Measurements from ENCODE around the gene MUC12.

The MUC12 gene

DNA sequence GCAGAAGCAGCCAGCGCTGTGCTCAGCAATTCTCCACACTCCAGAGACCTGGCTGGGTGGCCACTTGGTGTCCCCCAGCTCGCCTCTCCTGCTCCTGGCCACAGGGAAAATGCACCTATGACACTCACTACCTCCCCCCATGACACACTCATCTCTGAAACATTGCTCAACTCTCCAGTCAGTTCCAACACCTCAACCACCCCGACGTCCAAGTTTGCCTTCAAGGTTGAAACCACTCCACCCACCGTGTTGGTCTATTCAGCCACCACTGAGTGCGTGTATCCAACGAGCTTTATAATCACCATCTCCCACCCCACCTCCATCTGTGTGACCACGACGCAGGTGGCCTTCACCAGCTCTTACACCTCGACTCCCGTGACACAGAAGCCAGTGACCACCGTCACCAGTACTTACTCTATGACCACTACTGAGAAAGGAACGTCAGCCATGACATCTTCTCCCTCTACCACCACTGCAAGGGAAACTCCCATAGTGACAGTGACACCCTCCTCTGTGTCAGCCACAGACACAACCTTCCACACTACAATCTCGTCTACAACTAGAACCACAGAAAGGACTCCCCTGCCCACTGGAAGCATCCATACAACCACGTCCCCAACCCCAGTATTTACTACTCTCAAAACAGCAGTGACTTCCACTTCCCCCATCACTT lies 17.3 kb upstream of the MUC12 start:
- in situ Hi-C loops (cut with HindIII; ENCODE audit: low sequenced_read_pairs): loop anchor here (10.0 kb wide), 1 partner anchor 47 kb away; no protein-coding TSS in a partner anchor

DNA sequence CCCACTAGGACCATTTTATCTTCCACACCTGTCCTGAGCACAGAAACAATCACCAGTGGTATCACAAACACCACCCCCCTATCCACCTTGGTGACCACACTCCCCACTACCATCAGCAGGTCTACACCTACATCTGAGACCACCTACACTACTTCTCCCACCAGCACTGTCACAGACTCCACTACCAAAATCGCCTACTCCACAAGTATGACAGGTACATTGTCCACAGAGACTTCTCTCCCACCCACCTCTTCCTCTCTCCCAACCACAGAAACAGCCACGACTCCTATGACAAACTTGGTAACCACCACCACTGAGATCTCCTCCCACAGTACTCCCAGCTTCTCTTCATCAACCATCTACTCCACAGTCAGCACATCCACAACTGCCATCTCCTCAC lies 16.7 kb upstream of the MUC12 start:
- in situ Hi-C loops (cut with HindIII; ENCODE audit: low sequenced_read_pairs): loop anchor here (10.0 kb wide), 1 partner anchor 48 kb away; no protein-coding TSS in a partner anchor

DNA sequence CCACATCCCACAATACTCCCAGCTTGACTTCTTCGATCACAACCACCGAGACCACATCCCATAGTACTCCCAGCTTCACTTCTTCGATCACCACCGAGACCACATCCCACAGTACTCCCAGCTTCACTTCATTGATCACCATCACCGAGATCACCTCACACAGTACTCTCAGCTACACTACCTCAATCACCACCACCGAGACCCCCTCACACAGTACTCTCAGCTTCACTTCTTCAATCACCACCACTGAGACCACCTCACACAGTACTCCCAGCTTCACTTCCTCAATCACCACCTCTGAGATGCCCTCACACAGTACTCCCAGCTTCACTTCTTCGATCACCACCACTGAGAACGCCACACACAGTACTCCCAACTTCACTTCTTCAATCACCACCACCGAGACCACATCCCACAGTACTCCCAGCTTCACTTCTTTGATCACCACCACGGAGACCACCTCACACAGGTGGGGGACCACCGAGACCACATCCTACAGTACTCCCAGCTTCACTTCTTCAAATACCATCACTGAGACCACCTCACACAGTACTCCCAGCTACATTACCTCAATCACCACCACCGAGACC lies 11.4 kb upstream of the MUC12 start:
- in situ Hi-C loops (cut with HindIII; ENCODE audit: low sequenced_read_pairs): loop anchor here (5.0 to 10.0 kb wide), 2 partner anchors 53 to 99 kb away; no protein-coding TSS in a partner anchor

DNA sequence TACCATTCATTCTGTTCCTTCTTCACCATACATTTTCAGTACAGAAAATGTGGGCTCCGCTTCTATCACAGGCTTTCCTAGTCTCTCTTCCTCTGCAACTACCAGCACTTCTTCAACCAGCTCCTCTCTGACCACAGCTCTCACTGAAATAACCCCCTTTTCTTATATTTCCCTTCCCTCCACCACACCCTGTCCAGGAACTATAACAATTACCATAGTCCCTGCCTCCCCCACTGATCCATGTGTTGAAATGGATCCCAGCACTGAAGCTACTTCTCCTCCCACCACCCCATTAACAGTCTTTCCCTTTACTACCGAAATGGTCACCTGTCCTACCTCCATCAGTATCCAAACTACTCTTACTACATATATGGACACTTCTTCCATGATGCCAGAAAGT lies 9.5 kb upstream of the MUC12 start:
- in situ Hi-C loops (cut with HindIII; ENCODE audit: low sequenced_read_pairs): loop anchor here (5.0 to 10.0 kb wide), 2 partner anchors 55 to 97 kb away; no protein-coding TSS in a partner anchor

DNA sequence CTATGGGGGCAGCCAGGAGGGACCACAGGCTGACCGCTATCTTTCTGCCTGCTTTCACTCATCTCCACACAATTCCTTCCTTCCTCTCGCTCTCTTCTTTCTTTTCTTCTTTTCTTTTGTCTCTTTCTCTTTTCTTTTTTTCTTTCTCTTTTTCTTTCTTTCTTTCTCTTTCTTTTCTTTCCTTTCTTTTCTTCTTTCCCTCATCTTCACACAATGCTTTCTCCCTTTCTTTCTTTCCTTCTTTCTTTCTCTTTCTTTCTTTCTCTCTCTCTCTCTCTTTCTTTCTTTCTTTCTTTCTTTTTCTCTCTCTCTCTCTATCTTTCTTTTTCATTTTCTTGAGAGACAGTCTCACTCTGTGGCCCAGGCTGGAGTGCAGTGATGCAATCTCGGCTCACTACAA lies 6.8 kb upstream of the MUC12 start:
- in situ Hi-C loops (cut with HindIII; ENCODE audit: low sequenced_read_pairs): no loop called here

DNA sequence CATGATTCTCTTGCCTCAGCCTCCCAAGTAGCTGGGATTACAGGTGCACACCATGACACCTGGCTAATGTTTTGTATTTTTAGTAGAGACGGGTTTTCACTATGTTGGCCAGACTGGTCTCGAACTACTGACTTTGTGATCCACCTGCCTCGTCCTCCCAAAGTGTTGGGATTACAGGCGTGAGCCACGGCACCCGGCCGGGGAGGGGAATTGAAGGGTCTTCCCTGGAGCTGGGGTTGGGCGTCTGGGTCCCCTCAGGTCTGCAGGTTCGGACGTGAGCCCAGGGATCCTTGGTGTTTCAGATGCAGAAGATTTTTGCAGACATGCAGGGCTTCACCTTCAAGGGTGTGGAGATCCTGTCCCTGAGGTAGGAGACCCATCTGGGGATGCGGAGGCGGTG lies 6.0 kb upstream of the MUC12 start:
- in situ Hi-C loops (cut with HindIII; ENCODE audit: low sequenced_read_pairs): no loop called here

DNA sequence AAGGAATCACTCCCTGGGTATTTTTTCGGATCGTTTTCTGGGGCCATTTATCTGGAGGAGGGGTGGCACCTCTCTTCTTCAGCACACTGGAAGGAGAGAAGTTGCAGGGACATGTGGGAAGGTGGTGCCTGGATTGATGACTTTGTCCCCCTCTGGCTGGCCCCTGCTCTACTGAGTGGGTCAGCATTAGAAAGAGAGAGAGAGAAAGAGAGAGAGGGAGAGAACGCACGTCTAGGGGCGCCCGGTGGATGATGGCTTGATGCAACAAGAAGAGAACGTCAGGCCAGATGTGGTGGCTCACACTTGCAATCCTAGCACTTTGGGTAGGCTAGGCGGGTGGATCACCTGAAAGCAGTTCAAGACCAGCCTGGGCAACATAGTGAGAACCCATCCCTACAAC lies 5.5 kb upstream of the MUC12 start:
- in situ Hi-C loops (cut with HindIII; ENCODE audit: low sequenced_read_pairs): no loop called here

DNA sequence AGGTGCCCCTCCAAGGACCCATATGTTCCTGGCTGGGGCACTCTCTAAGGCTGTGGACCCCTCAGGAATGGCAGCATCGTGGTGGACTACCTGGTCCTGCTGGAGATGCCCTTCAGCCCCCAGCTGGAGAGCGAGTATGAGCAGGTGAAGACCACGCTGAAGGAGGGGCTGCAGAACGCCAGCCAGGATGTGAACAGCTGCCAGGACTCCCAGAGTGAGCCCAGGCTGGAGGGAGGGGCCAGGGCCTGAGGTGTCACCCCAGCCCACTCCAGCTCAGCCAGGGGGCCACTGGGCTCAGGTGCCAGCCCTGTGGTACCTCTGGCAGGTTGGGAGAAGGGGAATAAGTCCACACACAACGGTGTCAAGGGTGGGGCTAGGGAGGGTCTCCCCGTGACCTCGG lies 4.7 kb upstream of the MUC12 start:
- in situ Hi-C loops (cut with HindIII; ENCODE audit: low sequenced_read_pairs): no loop called here

DNA sequence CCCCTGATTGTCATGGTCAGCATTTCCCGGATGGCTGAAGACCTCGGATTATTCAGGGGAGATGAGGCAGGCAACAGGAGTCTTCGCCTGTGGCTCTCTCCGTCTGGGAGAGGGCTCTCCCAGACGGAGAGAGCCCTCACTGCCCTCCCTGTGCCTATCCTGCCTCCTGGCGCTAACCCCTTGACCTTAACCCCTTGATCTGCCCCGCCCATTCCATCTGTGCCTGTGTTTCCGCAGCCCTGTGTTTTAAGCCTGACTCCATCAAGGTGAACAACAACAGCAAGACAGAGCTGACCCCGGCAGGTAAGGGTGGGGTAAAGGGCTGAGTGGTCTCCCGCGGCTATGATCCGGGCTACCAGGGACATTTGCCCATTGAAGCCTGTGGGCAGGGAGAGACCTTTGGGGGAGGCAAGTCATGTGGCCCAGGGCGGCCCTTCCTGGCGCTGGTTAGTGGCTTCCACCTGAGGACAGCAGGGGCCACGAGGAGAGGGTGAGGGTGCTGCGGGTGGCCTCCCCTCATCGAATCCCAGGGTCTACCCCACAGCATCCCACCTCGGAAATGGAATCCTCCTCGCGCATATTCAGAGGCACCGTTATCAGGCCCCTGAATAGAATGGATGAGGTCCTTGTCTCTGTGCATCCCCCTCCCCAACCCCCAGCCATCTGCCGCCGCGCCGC lies 4.2 kb upstream of the MUC12 start:
- in situ Hi-C loops (cut with HindIII; ENCODE audit: low sequenced_read_pairs): no loop called here

DNA sequence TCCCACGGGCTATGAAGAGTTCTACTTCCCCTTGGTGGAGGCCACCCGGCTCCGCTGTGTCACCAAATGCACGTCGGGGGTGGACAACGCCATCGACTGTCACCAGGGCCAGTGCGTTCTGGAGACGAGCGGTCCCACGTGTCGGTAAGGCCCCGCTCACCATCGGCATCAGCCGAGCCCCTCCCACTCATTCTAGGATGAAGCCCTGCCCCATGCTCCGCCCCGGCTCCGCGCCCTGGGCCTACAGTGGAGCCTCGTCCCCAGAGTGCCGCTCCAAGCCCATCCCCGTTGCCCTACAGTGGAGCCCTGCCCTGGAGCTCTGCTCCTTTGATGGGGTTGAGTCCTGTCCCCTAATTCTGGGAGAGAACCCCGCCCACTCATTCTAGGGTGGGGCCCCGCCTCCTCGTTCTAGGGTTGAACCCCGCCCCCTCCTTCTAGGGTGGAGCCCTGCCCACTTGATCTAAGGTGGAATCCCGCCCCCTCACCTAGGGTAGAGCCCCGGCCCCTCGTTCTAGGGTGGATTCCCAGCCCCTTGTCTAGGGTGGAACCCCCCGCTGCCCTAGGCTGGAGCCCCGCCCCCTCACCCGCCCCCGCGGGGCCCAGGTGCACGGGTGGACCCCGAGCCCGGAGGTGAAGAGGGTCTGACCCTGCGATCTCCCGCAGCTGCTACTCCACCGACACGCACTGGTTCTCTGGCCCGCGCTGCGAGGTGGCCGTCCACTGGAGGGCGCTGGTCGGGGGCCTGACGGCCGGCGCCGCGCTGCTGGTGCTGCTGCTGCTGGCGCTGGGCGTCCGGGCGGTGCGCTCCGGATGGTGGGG lies 3.4 kb upstream of the MUC12 start:
- in situ Hi-C loops (cut with HindIII; ENCODE audit: low sequenced_read_pairs): no loop called here

DNA sequence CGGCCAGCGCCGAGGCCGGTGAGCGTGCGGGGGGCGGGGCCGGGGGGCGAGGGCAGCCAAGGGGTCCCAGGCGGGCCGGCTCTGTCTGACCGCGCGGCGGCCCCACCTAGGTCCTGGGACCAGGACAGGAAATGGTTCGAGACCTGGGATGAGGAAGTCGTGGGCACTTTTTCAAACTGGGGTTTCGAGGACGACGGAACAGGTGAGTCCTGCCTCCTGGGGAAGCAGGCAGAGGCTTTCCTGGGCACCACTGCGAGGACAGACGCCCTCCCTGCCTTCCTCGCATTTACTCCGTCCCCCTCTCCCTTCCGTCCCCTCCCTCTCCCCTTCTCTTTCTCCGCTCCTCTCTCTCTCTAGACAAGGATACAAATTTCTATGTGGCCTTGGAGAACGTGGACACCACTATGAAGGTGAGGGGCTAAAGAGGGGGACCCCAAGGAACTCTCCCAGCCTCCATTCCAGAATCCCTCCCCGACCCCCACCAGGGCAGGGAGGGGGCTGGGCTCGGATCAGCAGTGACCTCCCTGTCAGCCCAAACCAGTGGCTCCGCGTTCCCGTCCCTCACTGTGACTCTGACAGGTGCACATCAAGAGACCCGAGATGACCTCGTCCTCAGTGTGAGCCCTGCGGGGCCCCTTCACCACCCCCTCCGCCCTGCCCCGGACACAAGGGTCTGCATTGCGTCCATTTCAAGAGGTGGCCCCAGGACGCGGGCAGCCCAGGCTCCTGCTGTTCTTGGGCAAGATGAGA lies 2.6 kb upstream of the MUC12 start:
- in situ Hi-C loops (cut with HindIII; ENCODE audit: low sequenced_read_pairs): no loop called here

DNA sequence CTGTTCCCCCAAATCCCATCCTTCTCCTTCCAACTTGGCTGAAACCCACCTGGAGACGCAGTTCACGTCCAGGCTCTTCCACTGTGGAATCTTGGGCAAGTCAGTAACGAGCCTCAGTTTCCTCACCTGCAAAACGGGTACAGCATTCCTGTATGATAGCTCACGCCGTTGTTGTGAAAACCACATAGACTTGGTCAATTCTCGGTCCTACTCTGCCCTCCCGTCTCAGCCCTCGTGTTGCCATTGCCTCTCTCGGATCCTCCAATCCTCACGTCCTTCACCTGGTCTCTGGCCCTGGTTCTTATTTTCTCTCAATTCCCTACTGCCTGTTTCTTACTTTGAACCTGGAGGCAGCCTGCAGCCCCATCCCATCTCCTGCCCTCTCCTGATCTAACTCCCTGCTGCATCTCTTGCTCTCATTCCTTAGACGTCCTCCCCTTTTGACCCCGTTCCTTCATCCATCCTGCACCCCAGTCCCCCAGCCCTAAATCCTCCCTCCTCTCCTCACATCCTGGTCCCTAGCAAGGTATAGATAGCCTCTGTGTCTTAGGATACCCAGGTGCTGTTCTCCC lies 2.0 kb upstream of the MUC12 start:
- in situ Hi-C loops (cut with HindIII; ENCODE audit: low sequenced_read_pairs): no loop called here

DNA sequence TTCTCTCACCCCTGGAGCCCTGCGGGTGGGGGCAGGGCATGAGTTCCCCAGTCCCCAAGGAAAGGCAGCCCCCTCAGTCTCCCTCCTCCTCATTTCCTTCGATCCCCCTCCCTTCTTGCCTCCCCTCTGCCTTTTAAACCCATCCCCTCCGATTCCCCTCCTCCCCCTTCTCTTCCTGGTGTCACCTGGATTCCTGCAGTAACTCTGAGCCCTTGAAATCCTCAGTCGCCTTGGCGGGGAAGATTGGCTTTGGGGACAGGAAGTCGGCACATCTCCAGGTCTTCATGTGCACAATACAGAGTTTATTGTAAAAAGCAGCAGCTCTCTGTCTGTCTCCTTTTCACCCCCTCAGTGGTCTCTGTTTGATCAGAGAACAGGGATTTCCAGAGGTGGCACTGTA lies 1.3 kb upstream of the MUC12 start:
- in situ Hi-C loops (cut with HindIII; ENCODE audit: low sequenced_read_pairs): no loop called here

DNA sequence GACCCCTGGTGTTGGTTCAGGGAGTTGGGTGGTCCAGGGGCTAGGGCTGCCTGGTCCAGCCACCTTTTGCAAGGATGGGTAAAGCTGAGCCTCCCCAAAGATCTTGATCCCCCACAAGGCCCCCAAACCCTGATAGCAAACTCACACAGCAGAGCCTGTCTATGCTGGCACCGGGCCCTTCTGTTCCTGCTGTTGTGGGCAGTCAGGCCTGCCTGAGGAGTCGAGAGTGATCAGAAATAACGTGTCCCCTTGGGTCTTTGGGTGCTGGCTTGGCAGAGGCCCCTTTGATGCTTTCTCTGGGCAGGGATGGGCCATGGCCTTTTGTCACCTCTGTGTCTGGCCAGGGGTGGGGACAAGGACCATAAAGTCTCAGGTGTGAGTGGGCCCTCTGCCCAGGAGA lies 715 bp upstream of the MUC12 start:
- in situ Hi-C loops (cut with HindIII; ENCODE audit: low sequenced_read_pairs): no loop called here

DNA sequence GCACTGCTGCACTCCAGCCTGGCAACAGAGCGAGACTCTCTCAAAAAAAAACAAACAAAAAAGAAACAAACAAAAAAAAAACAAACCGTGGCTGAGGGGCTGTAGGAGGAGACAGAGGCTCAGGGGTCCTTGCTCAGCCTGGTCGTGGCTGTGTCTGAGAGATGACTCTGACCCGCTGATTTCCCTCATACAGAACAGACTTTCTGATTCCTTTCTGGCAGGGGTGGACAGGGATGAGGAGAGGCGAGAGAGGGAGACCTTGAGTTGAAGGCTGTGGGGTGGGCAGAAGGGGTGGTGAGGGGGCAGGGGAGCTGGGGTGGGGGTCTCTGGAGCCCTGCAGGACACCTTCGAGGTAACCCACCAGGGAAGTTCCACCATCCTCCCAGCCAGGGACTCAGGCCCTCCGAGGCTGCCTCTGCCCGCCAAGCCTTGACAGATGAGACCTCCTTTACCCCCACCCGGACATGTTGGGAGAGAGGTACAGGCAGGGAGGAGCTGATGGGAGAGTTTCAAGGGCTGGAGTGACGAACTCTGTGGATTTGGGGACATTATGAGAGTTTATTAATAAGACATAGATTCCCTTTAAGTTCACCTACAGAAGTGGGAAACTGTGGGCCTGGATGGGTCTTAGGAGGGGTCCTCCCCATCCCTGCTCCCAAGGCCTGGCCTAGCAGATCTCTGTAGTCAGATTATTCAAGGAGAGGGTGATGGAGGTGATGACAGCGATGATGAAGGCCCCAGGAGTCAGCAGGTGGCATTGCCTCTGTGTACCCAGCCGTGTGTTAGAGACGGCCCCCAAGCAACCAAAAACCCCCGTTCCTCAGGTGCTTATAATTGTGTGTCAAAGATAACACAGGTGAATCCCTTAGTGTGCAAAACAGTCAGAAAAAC lies 2.0 kb downstream of the MUC12 start:
- in situ Hi-C loops (cut with HindIII; ENCODE audit: low sequenced_read_pairs): no loop called here

DNA sequence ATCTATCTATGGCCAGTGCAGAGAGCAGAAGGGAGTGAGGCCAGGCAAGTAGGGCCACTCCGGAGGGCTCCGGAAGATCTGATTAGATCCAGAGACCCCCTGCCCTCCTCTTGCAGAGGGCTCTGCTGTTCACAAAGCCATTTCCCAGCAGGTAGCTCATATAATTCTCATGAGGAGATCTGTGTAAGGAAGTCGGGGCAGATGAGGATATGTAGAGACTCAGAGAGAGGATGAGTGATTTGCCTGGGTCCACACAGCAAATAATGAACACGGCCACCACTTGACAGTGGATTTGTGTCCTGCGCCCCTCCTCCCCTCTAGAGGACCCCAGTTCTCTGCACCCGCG lies 2.6 kb downstream of the MUC12 start:
- in situ Hi-C loops (cut with HindIII; ENCODE audit: low sequenced_read_pairs): no loop called here

DNA sequence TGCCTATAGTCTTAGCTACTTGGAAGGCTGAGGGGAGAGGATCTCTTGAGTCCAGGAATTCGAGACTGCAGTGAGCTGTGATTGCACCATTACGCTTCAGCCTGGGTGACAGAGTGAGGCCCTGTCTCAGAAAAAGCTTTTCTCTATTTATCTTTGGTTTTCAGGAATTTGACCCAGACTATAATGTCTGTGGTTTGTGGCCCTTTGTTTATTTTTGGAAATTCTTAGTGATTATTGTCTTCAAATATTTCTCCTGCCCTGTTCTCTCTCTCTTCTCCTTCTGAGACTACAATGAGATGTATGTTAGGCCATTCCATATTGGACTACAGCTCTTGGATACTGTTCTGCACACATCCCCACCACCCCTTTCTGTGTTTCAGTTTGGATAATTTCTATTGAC lies 4.7 kb downstream of the MUC12 start:
- in situ Hi-C loops (cut with HindIII; ENCODE audit: low sequenced_read_pairs): no loop called here

DNA sequence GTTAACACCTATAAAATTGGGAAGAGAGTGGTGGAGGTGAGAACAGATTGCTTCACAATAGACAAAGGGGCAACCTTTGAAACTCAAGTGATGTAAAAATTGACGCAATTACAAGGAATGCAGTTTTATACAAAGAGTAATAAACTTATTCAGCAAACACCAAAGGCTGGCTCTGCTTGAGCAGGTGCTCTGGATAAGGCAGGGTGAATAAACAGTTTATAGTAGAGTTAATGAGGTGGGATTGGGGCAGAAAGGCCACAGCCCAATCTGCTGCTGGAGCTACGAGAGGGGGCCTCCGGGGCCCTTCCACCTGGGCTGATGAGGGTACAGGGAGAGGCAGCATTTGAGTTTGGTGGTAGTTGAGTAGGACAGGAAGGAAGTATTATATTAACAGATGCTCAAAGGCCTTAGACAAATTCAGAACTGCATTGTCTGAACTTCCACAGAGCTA lies 6.0 kb downstream of the MUC12 start:
- in situ Hi-C loops (cut with HindIII; ENCODE audit: low sequenced_read_pairs): no loop called here

DNA sequence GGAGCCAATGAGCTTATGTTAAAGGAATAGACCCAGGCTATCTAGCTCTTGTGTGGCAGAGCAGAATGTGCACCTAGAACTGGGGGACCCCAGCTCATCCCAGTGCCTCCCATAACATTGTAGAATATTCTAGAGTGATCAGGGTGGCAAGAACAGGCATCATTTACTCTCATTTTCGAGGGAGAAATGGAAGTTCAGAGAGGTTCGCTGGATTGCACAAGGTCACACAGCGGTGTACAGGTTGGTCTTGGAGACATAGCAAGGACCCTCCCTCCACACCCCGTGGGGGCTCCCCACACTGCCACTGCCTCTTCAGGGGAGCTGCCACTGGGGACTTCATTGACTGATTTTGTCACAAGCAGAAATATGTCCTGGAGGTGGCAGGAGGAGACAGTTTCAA lies 8.9 kb downstream of the MUC12 start:
- in situ Hi-C loops (cut with HindIII; ENCODE audit: low sequenced_read_pairs): no loop called here

All from endothelial cell of hepatic sinusoid (primary cell).